CD4-positive, alpha-beta T cell treated with Interleukin-15 for 4 hours (primary cell): ENCODE data around the gene HTR3D.
"Not testable (repeated sequence)": the region's sequence is repeated elsewhere in the genome, so short reads cannot be mapped to it uniquely, and the experiment has no call there.

Experiments
- DNase-seq: peaks from one replicate; pipeline ENCODE4 v3.0.0-alpha.2; 2020; ENCODE audit warnings: low spot score

The HTR3D gene, protein sequence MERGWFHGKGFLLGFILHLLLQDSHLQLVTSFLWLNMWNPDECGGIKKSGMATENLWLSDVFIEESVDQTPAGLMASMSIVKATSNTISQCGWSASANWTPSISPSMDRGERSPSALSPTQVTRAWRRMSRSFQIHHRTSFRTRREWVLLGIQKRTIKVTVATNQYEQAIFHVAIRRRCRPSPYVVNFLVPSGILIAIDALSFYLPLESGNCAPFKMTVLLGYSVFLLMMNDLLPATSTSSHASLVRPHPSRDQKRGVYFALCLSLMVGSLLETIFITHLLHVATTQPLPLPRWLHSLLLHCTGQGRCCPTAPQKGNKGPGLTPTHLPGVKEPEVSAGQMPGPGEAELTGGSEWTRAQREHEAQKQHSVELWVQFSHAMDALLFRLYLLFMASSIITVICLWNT

DNA sequence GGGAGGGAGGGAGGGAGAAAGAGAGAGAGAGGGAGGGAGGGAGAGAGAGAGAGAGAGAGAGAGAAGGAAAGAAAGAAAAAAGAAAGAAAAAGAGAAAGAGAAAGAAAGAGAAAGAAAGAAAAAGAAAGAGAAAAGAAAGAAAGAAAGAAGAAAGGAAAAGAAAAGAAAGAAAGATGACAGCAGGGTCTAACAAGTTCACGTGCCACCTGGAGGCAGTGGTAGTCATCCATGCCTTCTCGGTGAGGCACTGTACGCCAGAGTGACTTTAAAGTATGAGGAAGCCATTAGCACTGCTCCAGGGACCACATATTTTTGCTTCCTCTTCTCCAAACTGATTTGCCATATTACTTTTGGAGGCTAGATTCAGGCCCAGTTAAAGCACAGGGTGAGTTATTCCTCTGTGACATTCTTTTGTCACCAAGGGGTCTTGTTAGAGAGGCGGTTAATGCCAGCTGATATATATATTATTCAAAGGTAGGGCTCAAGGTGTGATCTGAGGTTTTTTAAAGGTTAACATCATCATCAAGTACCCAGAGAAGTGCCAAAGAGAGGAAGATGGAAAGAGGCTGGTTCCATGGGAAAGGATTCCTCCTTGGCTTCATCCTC is at the start of gene HTR3D:
Gene HTR3D, plus strand, starts transcription at position 556 of the 606 bp plus-strand sequence. Its CDS starts 0 bp downstream, at position 556.
- DNase-seq = no peak

DNA sequence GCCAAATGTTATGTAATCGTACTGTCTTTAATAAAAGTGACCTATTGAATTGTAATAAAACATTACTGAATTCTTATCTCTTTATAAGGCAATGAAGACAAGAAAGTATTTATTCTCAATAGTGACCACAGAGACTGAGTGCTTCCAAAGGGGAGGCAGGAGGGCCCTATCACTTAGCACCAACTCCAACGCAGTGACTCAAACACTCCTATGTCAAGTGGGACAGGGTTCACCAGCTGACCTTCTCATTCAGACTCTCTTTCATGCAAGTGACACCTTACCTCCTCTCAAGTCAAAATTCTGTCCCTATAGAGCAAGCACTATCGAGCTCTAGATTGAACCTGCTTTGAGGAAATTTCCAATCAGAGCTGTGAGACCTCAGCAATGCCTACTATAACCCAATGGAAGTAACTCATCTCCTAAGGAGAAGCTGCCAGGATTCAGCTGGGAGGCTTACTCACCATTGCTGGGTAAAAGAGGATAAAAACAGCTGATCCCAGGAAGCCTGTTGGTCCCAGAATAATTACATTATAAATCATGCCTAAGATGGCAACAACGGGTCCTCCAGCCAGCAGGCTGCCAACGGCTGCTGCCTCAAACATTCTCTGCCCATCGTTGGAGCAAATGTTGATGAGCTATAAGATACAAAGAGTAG is 49.4 kb upstream of the HTR3D start:
- DNase-seq = no peak

- DNase-seq = no peak
These were observed 47.3 kb upstream of the HTR3D start for GRCh38 chr3:183984127-183984740.

GRCh38 chr3:183984749-183985729 is 46.5 kb upstream of the HTR3D start:
- DNase-seq = no peak

- no peak for DNase-seq
These were observed 44.4 kb upstream of the HTR3D start for GRCh38 chr3:183987000-183987600.

DNA sequence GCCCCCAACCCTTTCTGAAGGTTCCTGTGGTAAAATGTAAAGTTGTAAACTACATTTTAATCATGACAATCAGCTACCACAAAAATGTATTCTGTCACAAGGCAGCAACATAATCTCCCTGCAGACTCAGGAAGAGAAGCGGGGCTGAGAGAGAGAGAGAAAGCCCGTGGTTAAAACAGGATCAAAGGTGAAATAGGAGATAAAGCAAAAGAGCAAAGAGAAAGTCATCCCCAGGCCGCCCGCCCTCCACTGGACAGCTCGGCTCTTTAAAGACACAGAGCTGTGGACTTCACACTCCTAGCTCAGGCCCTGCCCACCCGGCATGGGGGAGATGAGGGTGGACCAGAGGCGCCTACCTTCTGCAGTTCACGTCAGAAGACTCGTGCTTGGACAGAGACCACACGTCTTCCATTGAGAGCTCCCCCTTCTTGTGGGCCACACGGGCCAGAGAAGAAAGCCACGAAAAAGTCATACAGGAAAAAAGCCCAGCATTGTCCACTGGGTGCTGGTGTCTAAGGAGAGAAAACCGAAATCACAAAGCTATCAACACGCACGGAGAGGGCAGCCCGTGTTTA is 43.2 kb upstream of the HTR3D start:
- DNase-seq = no peak

DNA sequence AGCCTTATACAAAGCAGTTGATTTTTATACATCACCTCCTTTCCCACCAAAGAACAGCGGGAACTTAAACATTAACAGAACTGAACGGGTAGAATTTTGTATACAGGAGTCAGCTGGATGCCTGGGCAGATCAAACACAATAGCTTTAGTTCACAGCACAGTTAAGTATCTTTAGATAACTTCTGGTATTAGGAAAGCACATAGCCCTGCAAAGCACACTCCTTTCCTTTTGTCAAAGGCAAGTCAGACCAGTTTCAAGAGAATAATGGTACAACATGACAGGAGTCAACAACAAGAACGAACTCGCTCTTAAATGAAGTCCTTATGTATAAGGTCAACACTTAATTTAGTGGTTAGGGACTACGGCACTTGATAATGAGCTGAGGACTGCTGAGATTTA is 40.1 kb upstream of the HTR3D start:
- no peak for DNase-seq

- DNase-seq = no peak
These were observed 29.8 kb upstream of the HTR3D start for GRCh38 chr3:184001761-184002160.

DNA sequence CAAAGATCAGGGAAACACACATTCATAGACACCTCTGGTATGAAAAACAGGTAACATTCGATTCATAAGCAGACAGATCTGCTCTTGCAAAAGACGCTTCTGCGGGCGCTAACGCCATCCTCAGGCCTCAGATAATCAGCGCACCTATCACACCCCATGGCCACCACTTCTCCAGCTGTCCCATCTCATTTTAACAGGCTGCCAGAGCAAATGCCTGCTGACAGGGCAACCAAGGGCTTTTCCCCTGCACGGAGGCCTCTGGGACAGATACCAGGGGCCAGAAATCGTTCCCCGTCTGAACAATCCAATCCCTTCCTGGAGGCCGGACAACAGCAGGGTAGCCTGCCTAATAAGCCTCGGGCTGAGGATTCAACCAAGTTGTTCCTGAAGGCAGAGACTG is 29.1 kb upstream of the HTR3D start:
- DNase-seq = no peak

DNA sequence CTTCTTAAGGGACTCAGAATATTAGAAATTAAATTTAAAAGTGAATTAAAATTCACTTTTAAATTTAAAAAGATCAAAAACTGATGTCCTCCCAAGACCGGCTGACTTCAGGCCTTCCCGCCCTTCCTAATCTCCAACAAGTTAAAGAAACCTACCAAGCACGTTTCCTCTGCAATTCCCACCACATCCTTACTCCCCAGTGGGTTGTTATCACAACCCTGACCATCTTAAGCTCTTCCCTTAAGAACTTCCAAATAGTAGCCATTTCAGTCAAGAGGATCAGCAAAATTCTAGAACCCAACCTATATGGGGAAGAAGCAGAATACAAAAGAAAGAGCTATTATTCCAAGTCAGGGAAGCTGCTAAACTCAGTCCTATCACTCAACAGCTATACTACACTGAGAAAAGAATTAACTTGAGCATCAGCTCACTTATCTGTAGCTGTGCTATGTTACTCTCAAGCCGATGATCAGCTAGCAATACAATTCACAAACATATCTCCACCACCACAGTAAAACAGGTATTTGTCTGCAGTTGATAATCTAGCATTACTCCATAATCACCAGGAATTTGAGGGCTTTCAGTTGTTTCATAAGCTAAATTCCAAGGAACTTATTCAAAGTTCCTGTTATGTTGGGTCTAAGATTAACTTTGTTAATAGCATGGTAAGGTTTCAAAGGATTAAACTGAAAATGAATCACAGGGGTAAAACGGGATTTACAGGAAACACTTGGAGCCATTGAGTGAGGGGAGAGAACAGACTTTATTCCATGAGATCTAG is 28.2 kb upstream of the HTR3D start:
- no peak for DNase-seq

- DNase-seq = no peak
These were observed 27.1 kb upstream of the HTR3D start for GRCh38 chr3:184004476-184004875.

DNA sequence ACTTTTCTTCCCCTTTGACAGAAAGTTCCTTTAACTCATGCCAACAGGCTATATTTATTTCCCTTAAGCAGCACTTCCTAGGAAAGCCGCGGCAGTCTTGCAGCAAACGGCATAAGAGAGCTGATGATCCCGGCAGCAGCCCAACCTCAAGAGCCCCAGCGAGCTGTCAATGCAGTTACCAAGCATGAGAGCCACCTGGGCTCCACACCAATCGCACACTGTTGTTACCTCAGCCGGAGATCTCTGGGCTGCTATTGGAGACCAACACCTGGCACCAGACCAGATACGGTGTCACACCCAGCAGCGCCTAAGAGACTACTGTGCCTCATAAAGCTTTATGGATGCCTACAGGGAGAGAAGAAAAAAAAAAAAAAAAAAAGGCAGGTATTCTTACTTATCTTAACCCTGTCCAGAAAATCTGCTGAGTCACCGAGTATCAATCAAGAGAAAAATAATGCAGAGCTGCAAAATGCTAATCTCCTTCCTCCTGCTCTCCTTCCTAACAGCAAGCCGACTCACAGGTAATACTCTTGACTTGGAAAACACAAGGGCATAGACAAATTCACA is 25.5 kb upstream of the HTR3D start:
- no peak for DNase-seq

- not testable (repeated sequence) for DNase-seq
These were observed 24.3 kb upstream of the HTR3D start for GRCh38 chr3:184007143-184007813.

DNA sequence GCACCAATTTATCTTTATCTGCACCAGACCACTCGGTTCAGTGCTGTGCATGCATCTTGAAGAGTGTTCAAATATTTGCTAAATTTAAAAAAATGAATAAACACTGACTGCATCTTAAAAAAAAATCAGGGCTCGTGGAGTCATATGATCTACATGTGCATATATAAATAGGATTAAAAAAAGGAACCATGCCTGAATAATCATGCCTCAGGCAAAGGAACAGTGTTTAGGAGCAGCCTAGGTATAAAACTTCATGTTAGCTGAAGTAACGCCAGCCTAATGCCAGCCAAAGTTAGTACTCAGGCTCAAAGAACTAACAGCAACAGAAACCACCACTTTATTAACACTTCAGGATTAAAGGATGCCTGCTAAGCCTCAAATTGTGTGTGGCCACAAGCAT is 23.4 kb upstream of the HTR3D start:
- DNase-seq = no peak

- DNase-seq = no peak
These were observed 20.2 kb upstream of the HTR3D start for GRCh38 chr3:184011230-184011876.

DNA sequence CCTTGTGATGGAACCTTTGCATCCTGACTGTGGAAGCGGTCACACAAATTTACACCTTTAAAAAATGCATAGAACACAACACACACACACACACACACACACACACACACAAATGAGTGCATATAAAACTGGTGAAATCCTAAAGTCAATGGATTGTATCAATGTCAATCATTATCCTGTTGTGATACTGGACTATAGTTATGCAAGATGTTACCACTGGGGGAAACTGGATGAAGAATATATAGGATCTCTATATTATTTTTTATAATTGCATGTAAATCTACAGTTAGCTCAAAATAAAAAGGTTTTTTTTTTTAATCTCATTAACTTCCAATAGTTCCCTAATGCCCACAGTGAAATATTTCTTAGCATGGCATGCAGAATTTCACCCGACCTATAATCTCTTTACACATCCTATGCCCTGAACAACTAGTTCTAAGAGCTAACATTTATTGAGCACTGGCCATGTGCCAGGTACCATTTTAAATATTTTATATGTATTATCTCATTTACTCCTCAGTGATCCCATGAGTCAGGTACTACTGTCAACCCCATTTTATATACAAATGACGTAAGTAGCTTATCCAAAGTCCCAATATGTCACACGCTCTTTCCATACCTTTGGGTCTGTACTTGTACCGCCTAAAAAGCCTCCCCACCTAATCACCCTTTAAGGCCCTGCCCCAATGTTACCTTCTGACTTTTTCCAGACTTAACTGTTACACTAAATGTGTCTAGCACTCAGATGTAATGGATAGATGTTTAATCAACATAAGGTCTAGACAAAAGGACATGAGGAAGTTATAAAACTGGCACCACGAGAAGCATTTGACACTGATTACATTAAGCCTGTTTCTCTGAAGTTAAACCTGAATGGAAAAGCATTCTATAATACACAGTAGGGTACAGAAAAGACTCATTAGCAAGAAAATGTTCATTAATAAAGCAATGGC is 19.3 kb upstream of the HTR3D start:
- DNase-seq = no peak

GRCh38 chr3:184015381-184016019 is 16.0 kb upstream of the HTR3D start:
- DNase-seq = no peak
